K562 (cell line): ENCODE results near the gene ARHGEF9. TPM values are rescaled to one million over a fixed set of nuclear protein-coding genes. Genes with fewer than 3 reads are reported as not detected.

Experiments used
- ATAC-seq: fragments of 200-7000 bp; cut with Tn5 transposase; 3 replicates; pipeline ENCODE4 v1.9.1; 2020; ENCODE audit warnings: moderate library complexity
- BruUV-seq: library from RNA; stranded (reverse); fragments of 400-500 nt; replicated peaks from 2 replicates; lab custom pipeline; 2021; lab: Mats Ljungman, UMichigan
- CTCF ChIA-PET: fragments of 300-600 bp; formaldehyde crosslinking; extraction: SDS; loops from one replicate; lab custom pipeline; 2021; ENCODE audit warnings: low intra/inter-chr PET ratio; lab: Yijun Ruan, JAX
- POLR2A ChIA-PET: fragments of 300-600, 350-650 bp; sonication (Branson Sonifier 250); formaldehyde crosslinking; extraction: SDS; loops from one replicate; lab custom pipeline; 2021; ENCODE audit warnings: antibody characterized with exemption, inconsistent platforms; lab: Yijun Ruan, JAX
- DNase-seq, 4 experiments: peaks; one replicate each; pipeline versions ENCODE4 v3.0.0 to v3.0.0-alpha.2; 2011 to 2018; ENCODE audit warnings: low spot score in 3 of 4, mixed read lengths in 3 of 4; ENCODE audit errors: extremely low read depth in 1 of 4
- FAIRE-seq: peaks from 2 replicates; lab custom pipeline; 2011; peaks lifted over from hg19 to GRCh38; lab: Jason Lieb, UNC
- H2AFZ ChIP-seq: 2 replicates; pipeline ENCODE4 v1.6.0; 2011; ENCODE audit warnings: low read depth, low read length, control low read depth, inconsistent platforms
- H3K27ac ChIP-seq: fragments of 200-600 bp; 3 replicates; pipeline ENCODE4 v1.8.0; 2011; ENCODE audit warnings: low read depth, mild to moderate bottlenecking, control low read depth, inconsistent platforms, low read length, moderate library complexity, mixed read lengths; ENCODE audit errors: extremely low read depth
- H3K27me3 ChIP-seq, 2 experiments: fragments of 300-600 bp in 1 of 2; 2 replicates in 1 of 2; 3 replicates in 1 of 2; pipeline versions ENCODE4 v1.6.0 to v1.8.0; 2011; ENCODE audit warnings: inconsistent platforms in 2 of 2, low read length in 2 of 2, mild to moderate bottlenecking in 1 of 2, mixed read lengths in 1 of 2, moderate library complexity in 1 of 2; ENCODE audit not compliant: control insufficient read depth in 2 of 2, insufficient read depth in 2 of 2
- H3K36me3 ChIP-seq: fragments of 300-600 bp; 3 replicates; pipeline ENCODE4 v1.8.0; 2011; ENCODE audit warnings: mild to moderate bottlenecking, low read length, inconsistent platforms; ENCODE audit not compliant: control insufficient read depth, insufficient read depth
- H3K4me1 ChIP-seq, 2 experiments: fragments of 200-600 bp in 1 of 2; replicated peaks in 1 of 2; 2 replicates in 1 of 2; 3 replicates in 1 of 2; pipeline versions ENCODE4 v1.5.1 to v1.8.0; 2011; ENCODE audit warnings: inconsistent platforms in 2 of 2, low read length in 2 of 2, mild to moderate bottlenecking in 1 of 2, mixed read lengths in 1 of 2, moderate library complexity in 1 of 2; ENCODE audit not compliant: control insufficient read depth in 2 of 2, insufficient read depth in 2 of 2
- H3K4me2 ChIP-seq: 2 replicates; pipeline ENCODE4 v1.6.1; 2011; ENCODE audit warnings: low read length, control low read depth, inconsistent platforms, mixed read lengths; ENCODE audit not compliant: insufficient read depth
- H3K4me3 ChIP-seq: fragments of 200-600 bp; sonication (generic), shearing (Covaris generic); 2 replicates; pipeline ENCODE4 v1.5.1; 2016; ENCODE audit warnings: control low read depth, inconsistent platforms
- H3K79me2 ChIP-seq: fragments of 200-600 bp; 3 replicates; pipeline ENCODE4 v1.8.0; 2011; ENCODE audit warnings: low read length, inconsistent platforms; ENCODE audit not compliant: control insufficient read depth, insufficient read depth
- H3K9ac ChIP-seq, 2 experiments: 2 replicates each; pipeline versions ENCODE4 v1.6.0 to v1.6.1; 2011; ENCODE audit warnings: low read depth in 2 of 2, low read length in 2 of 2, control low read depth in 1 of 2, inconsistent platforms in 1 of 2, mild to moderate bottlenecking in 1 of 2, mixed read lengths in 1 of 2; ENCODE audit not compliant: insufficient read depth in 1 of 2
- H3K9me1 ChIP-seq: one replicate; pipeline ENCODE4 v1.6.0; 2011; ENCODE audit warnings: inconsistent platforms, mild to moderate bottlenecking, low read length, moderate library complexity; ENCODE audit not compliant: control insufficient read depth, insufficient read depth
- H3K9me3 ChIP-seq: replicated peaks from 2 replicates; pipeline ENCODE4 v1.5.1; 2011; ENCODE audit warnings: low read depth, low read length, inconsistent platforms; ENCODE audit not compliant: control insufficient read depth, insufficient read depth
- H4K20me1 ChIP-seq: replicated peaks from 2 replicates; pipeline ENCODE4 v1.6.1; 2011; ENCODE audit warnings: low read length, inconsistent platforms, mixed read lengths; ENCODE audit not compliant: control insufficient read depth, insufficient read depth
- HOMEZ ChIP-seq: fragments of 250-450 bp; sonication (Bioruptor Pico); IDR thresholded peaks from 2 replicates; pipeline ENCODE4 v1.4.0; 2020; ENCODE audit warnings: mild to moderate bottlenecking, moderate library complexity
- MGA ChIP-seq: fragments of 450-650 bp; IDR thresholded peaks from 2 replicates; pipeline ENCODE4 v1.6.1; 2016; ENCODE audit warnings: mild to moderate bottlenecking, moderate library complexity
- POLR2H ChIP-seq: IDR thresholded peaks from 2 replicates; pipeline ENCODE4 v1.6.1; 2016; ENCODE audit warnings: missing genetic modification characterization, low read depth, mild to moderate bottlenecking, control low read depth, missing compliant biosample characterization, moderate library complexity
- SIX5 ChIP-seq, 2 experiments: IDR thresholded peaks; 2 replicates each; pipeline ENCODE4 v1.6.1; 2011; ENCODE audit warnings: low read length in 2 of 2, borderline replicate concordance in 1 of 2, low read depth in 1 of 2, mild to moderate bottlenecking in 1 of 2, moderate library complexity in 1 of 2; ENCODE audit not compliant: insufficient read depth in 1 of 2
- ZNF395 ChIP-seq: fragments of 200-800 bp; sonication (Bioruptor generic); IDR thresholded peaks from 2 replicates; pipeline ENCODE4 v1.6.1; 2017; ENCODE audit warnings: missing genetic modification characterization, missing compliant biosample characterization
- ZNF766 ChIP-seq: fragments of 200-800 bp; sonication (Bioruptor generic); conservative IDR thresholded peaks from 2 replicates; pipeline ENCODE4 v1.6.1; 2016; ENCODE audit warnings: missing genetic modification characterization, missing compliant biosample characterization
- WGBS: fragments of 100-300 bp; shearing (Covaris generic); methylation state at CpG from one replicate; pipeline ENCODE4 v1.1.6; 2016; ENCODE audit warnings: low coverage, mixed read lengths; ENCODE audit not compliant: insufficient coverage; ENCODE audit errors: missing lambda C conversion rate; 5-methylcytosine and 5-hydroxymethylcytosine counted together
- in situ Hi-C: fragments of 300-500 bp; cut with MboI; formaldehyde crosslinking; loops from 4 replicates; pipeline ENCODE4 v1.15.0; 2018; ENCODE audit warnings: inconsistent platforms, mixed read lengths
- intact Hi-C: fragments of 100-400 bp; cut with micrococcal nuclease; formaldehyde crosslinking; loops from 2 replicates; pipeline ENCODE4 v1.14.2; 2022
- polyA plus RNA-seq, 8 experiments: library from polyadenylated mRNA; depleted of rRNA in 4 of 8; stranded (reverse) in 5 of 8; unstranded in 3 of 8; fragments of >200 nt; fragmentation: Nextera tagmentation in 2 of 8; fragmentation: Illumina TruSeq in 1 of 8; extraction: Ambion mirVana in 2 of 8; extraction: Trizol in 1 of 8; gene quantifications; 2 replicates each; pipeline versions ENCODE4 v1.2.1 to v1.2.3, GENCODE V29; 2011 to 2014; ENCODE audit warnings: inconsistent platforms in 1 of 8, missing spikeins in 1 of 8
- total RNA-seq, 7 experiments: library from RNA; depleted of rRNA in 6 of 7; stranded (reverse); fragments of >200 nt in 6 of 7; fragmentation: Illumina TruSeq in 2 of 7; extraction: Trizol in 2 of 7; gene quantifications; 2 replicates each; pipeline versions ENCODE4 v1.2.1 to v1.2.3, GENCODE V29; 2011 to 2021; ENCODE audit warnings: low replicate concordance in 1 of 7

ARHGEF9 gene
- total and polyA plus RNA-seq, 9 of the 15 experiments (the other 6 are each of a cell fraction or from before 2014, with no cell fraction given): 0.09 to 0.24 (median 0.15) TPM; not detected in 2

GRCh38 chrX:63679432-63679831, 105.6 kb downstream of the ARHGEF9 start (continued):
- no peak for TF ChIP-seq ZNF395

GRCh38 chrX:63675716-63676115, 109.3 kb downstream of the ARHGEF9 start:
- BruUV-seq: no TSS peak
- Histone ChIP-seq H3K4me3 (no peak overlapping the region), H3K27me3 (no peaks in the 10 kb centered on the region), H3K79me2 (no peaks in the 10 kb centered on the region), H3K4me2 (no peak overlapping the region), H3K36me3 (no peaks in the 10 kb centered on the region), H3K27ac (no peak overlapping the region), H3K9me3 (no peaks in the 10 kb centered on the region), H3K4me1 (no peaks in the 10 kb centered on the region), H3K9ac (no peak overlapping the region), H2AFZ (no peak overlapping the region), H4K20me1 (no peaks in the 10 kb centered on the region), H3K9me1 (no peaks in the 10 kb centered on the region)
- in situ Hi-C loops (no loop called here), intact Hi-C loops (no loop called here)
- CTCF ChIA-PET: no interaction called here
- FAIRE-seq (no peak), ATAC-seq (no peak), DNase-seq (no peak)
- POLR2A ChIA-PET: no interaction called here
- WGBS: 0% methylated on average over 1 of the region's 2 CpGs
- TF ChIP-seq HOMEZ (CRISPR knock-in tag): no peak
- TF ChIP-seq SIX5 (IDR thresholded peaks at IDR 0.05; ENCODE audit: borderline replicate concordance in 1 of 2, insufficient read depth in 1 of 2, low read depth in 1 of 2, low read length in 2 of 2): no peak
- TF ChIP-seq MGA: no peak
- TF ChIP-seq POLR2H (tag): no peak
- TF ChIP-seq ZNF766 (CRISPR knock-in tag): no peak
